Measurements from ENCODE around the gene B4GALT2. TPM values are rescaled to one million over a fixed set of nuclear protein-coding genes. Genes with fewer than 3 reads are reported as not detected.

B4GALT2 gene
- total RNA-seq, 2 experiments from 2014 or later: 0.57 to 1.4 TPM

- intact Hi-C loops (cut with micrococcal nuclease; ENCODE audit: unreplicated experiment): no loop called here
- no peaks in the 10 kb centered on the region for H3K9me3 ChIP-seq (ENCODE audit: low read length)
- no peaks in the 10 kb centered on the region for H3K9me2 ChIP-seq (ENCODE audit: insufficient read depth, low read length)
- no peaks in the 10 kb centered on the region for H4K20me1 ChIP-seq (ENCODE audit: insufficient read depth, low read length)
- CTCF ChIA-PET (ENCODE audit: unreplicated experiment): no interaction called here
- no peak for TF ChIP-seq CTCF (conservative IDR thresholded peaks at IDR 0.05; ENCODE audit: low read length)
- TF ChIP-seq EZH2phosphoT487 (IDR thresholded peaks at IDR 0.05; ENCODE audit: borderline replicate concordance, low read depth, low read length): no peak
- no peak overlapping the region for H2AFZ ChIP-seq (ENCODE audit: low read length)
- POLR2A ChIA-PET: no interaction called here
- H3K4me2 ChIP-seq (ENCODE audit: low read length): no peak overlapping the region
- no peak for DNase-seq (ENCODE audit: low spot score)
- no peak overlapping the region for H3K4me3 ChIP-seq (ENCODE audit: low read depth, low read length, poor library complexity, severe bottlenecking)
- BruUV-seq (replicated peaks): no TSS peak
- no peaks in the 10 kb centered on the region for H3K79me2 ChIP-seq (ENCODE audit: insufficient read depth, low read depth, low read length)
- no peak overlapping the region for H3K27ac ChIP-seq (ENCODE audit: low read depth, low read length, poor library complexity, severe bottlenecking)
- H3K36me3 ChIP-seq (ENCODE audit: insufficient read depth, low read length): no peaks in the 10 kb centered on the region
- H3K4me1 ChIP-seq (ENCODE audit: insufficient read depth, low read length, poor library complexity, severe bottlenecking): peaks cover 10% of the 10 kb centered on the region
These were observed 41.5 kb downstream of the B4GALT2 start for GRCh38 chr1:44020464-44020863.

- ChIA-PET CTCF (ENCODE audit: unreplicated experiment) (no interaction called here), POLR2A (no interaction called here)
- H3K4me1 ChIP-seq (ENCODE audit: insufficient read depth, low read length, poor library complexity, severe bottlenecking): peaks cover 17% of the 10 kb centered on the region
- H3K27ac ChIP-seq (ENCODE audit: low read depth, low read length, poor library complexity, severe bottlenecking): no peak overlapping the region
- H3K36me3 ChIP-seq (ENCODE audit: insufficient read depth, low read length): no peaks in the 10 kb centered on the region
- H3K4me3 ChIP-seq (ENCODE audit: low read depth, low read length, poor library complexity, severe bottlenecking): no peak overlapping the region
- DNase-seq (ENCODE audit: low spot score): no peak
- no peak for TF ChIP-seq CTCF (conservative IDR thresholded peaks at IDR 0.05; ENCODE audit: low read length)
- no peak for TF ChIP-seq EZH2phosphoT487 (IDR thresholded peaks at IDR 0.05; ENCODE audit: borderline replicate concordance, low read depth, low read length)
- H3K9me3 ChIP-seq (ENCODE audit: low read length): no peaks in the 10 kb centered on the region
- intact Hi-C loops (cut with micrococcal nuclease; ENCODE audit: unreplicated experiment): no loop called here
- H2AFZ ChIP-seq (ENCODE audit: low read length): no peak overlapping the region
- H4K20me1 ChIP-seq (ENCODE audit: insufficient read depth, low read length): no peaks in the 10 kb centered on the region
- no peak overlapping the region for H3K4me2 ChIP-seq (ENCODE audit: low read length)
- no peaks in the 10 kb centered on the region for H3K79me2 ChIP-seq (ENCODE audit: insufficient read depth, low read depth, low read length)
- BruUV-seq (replicated peaks): no TSS peak
- no peaks in the 10 kb centered on the region for H3K9me2 ChIP-seq (ENCODE audit: insufficient read depth, low read length)
These were observed 42.1 kb downstream of the B4GALT2 start for GRCh38 chr1:44021156-44021555.

GRCh38 chr1:44021581-44022321, 42.7 kb downstream of the B4GALT2 start:
- POLR2A ChIA-PET: interaction anchor here (0.6 kb wide), 1 partner anchor 76 kb away, joined by 3 read pairs; no protein-coding TSS in a partner anchor
- no peaks in the 10 kb centered on the region for H4K20me1 ChIP-seq (ENCODE audit: insufficient read depth, low read length)
- CTCF ChIA-PET (ENCODE audit: unreplicated experiment): no interaction called here
- no peak overlapping the region for H3K4me2 ChIP-seq (ENCODE audit: low read length)
- H3K36me3 ChIP-seq (ENCODE audit: insufficient read depth, low read length): no peaks in the 10 kb centered on the region
- TF ChIP-seq EZH2phosphoT487 (IDR thresholded peaks at IDR 0.05; ENCODE audit: borderline replicate concordance, low read depth, low read length) (no peak), CTCF (conservative IDR thresholded peaks at IDR 0.05; ENCODE audit: low read length) (no peak)
- BruUV-seq (replicated peaks): no TSS peak
- H3K9me2 ChIP-seq (ENCODE audit: insufficient read depth, low read length): no peaks in the 10 kb centered on the region
- no peaks in the 10 kb centered on the region for H3K79me2 ChIP-seq (ENCODE audit: insufficient read depth, low read depth, low read length)
- H3K9me3 ChIP-seq (ENCODE audit: low read length): no peaks in the 10 kb centered on the region
- no peak overlapping the region for H3K27ac ChIP-seq (ENCODE audit: low read depth, low read length, poor library complexity, severe bottlenecking)
- H3K4me3 ChIP-seq (ENCODE audit: low read depth, low read length, poor library complexity, severe bottlenecking): no peak overlapping the region
- H2AFZ ChIP-seq (ENCODE audit: low read length): no peak overlapping the region
- DNase-seq (ENCODE audit: low spot score): no peak
- H3K4me1 ChIP-seq (ENCODE audit: insufficient read depth, low read length, poor library complexity, severe bottlenecking): peaks cover 23% of the 10 kb centered on the region
- intact Hi-C loops (cut with micrococcal nuclease; ENCODE audit: unreplicated experiment): no loop called here
